T-helper 2 cell (primary cell): ENCODE data around the gene SORCS2.

ENCODE experiments used
- DNase-seq, 5 experiments: peaks; one replicate each; pipeline versions ENCODE4 v3.0.0 to v3.0.0-alpha.2; 2012 to 2022

Gene SORCS2

GRCh38 chr4:7518871-7519637, 326.7 kb downstream of the SORCS2 start:
- DNase-seq = no peak

GRCh38 chr4:7519638-7520376, 327.5 kb downstream of the SORCS2 start:
- no peak for DNase-seq

GRCh38 chr4:7521666-7522065, 329.3 kb downstream of the SORCS2 start:
- no peak for DNase-seq

DNA sequence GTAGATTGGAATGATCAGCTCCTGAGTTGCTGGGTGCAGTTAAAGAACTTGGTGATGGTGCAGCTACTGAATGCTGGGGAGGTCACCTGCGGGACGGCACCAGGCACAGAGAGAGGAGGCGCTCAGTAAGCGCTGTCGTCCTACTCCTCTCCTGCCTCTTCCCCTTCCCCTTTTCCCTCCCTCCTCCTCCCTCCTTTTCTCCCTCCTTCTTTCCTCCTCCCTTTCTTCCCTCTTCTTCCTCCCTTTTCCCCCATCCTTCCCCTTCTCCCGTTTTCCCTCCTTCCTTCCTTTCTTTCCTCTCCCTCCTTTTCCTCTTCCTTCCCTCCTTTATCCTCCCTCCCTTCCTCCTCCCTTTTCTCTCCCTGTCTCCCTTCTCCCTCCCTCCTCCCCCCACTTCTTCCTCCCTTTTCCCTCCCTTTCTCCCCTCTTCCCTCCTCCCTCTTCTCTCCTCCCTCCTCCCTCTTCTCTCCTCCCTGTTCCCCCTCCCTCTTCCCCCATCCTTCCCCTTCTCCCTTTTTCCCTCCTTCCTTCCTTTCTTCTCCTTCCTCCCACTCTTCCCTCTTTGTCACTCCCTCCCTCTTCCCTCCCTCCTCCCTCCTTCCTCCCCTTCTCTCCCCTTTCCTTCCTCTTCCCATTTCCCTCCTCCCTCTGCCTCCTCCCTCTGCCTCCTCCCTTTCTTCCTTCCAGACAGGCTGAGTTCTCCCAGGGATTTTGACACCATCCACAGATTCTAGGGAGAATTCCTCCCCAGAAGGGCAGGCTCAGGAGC, 330.3 kb downstream of the SORCS2 start:
- no peak for DNase-seq

GRCh38 chr4:7523526-7523925, 331.2 kb downstream of the SORCS2 start:
- DNase-seq = no peak

- peak in 1 of 5 experiments; percentile 9 for DNase-seq
These were observed 331.8 kb downstream of the SORCS2 start for GRCh38 chr4:7524064-7524682.

DNA sequence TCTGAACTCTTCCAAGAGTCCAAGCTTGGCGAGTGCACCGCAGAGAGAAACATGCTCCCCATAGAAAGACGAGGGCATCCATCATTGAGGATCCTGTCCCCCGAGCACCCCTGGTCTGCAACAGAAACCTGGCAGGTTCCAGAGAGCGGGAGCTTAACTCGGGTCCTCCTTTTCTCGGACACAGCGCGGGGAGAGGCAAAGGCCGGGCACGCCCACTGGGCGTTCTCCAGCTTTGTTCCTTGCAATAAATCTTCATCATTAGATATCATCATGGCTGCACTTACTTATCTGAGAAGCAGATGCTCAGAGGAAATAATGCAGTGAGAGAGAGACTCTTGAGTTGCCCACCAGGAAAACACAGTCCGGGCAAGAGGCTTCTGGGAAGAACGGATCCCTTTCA, 332.5 kb downstream of the SORCS2 start:
- DNase-seq = no peak

- DNase-seq = no peak
These were observed 334.2 kb downstream of the SORCS2 start for GRCh38 chr4:7526491-7526890.

DNA sequence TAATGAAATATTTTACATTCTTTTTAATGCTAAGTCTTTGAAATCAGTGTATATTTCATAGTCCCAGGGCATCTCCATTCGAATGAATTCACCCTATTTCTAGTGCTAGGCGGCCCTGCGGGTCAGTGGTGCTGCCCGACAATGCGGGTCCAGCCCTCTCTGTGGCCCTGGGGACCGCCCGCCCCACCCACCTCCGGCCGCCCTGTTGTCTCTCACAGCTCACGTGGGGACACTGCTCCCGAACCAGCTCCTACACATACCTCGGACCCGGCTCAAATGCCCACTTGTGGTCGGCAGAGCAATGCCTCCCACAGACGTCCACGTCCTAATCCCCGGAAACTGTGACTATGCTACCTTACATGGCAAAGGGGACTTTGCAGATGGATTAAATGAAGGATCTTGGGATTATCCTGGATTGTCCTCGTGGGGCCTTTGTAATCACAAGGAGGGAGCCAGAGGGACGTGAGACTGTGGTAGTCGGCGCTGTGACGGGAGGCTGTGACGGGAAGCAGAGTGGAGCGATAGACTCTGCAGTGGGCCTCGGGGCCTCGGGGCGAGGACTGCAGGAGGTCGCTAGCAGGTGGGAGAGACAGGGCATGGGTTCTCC, 334.7 kb downstream of the SORCS2 start:
- no peak for DNase-seq

GRCh38 chr4:7529368-7530080, 337.2 kb downstream of the SORCS2 start:
- DNase-seq = no peak

DNA sequence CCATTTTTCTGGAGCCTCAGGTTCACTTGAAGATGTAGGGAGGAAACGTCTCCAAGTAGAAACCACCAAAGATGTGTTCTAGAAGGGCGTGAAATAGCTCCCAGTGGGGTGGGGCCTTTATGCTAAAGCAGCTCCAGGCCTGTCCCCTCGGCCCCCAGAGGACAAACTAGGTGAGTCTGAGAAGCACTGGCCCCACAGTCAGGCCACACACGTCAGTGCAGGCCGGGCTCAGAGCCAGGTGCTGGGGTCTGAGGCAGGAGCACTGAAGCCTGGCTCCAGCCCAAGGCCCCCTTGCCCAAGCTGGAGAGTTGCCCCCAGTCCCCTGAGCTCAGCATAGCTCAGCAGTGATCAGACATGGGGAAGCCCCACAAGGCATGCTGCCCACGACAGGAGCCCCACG, 337.7 kb downstream of the SORCS2 start:
- no peak for DNase-seq

DNA sequence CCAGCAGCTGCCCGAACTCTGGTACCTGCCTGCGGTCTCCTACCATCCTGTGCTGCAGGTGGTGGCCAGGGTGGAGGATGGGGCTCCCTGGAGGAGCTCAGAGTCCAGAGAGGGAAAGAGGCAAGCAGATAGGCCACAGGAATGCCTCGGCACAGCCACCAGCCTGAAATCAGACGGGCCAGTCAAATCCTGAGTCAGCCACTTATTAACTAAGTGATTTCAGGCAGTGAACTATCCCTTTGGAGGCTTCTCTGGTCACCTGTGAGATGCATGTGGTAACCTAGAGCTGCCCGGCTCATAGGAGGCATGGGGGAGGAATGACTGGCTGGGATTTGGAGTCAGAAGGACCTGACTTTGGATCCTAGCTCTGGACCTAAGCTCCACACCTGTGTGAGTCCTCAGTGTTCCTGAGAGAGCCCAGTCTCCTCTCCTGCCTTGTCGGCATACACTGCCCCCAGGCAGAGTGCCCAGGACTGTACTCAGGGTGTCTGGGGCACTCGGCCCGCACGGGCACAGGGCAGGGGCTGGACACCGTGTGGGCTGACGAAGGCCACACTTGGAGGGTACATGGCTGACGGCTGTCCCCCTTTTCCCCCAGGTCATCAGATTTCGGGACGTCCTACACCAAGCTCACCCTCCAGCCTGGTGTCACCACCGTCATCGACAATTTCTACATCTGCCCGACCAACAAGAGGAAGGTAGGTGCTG, 338.7 kb downstream of the SORCS2 start:
- DNase-seq = no peak

DNA sequence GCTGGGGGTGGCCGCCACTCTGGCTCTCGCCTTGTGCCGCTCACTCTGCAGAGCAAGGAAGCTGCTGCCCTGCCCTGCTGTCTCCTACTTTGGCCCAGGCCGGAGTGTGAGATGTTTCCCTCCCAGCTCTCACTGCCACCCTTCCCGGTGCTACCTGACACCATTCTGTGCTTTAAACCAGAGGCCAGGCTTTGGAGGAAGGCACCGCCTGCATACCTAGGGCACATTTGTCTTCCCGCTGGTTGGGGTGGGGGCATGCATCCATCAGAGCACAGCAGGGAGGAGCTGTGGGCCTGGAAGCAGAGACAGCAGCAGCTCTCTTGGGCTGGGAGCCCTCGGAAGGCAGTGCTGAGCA, 339.3 kb downstream of the SORCS2 start:
- DNase-seq = no peak

- no peak for DNase-seq
These were observed 339.7 kb downstream of the SORCS2 start for GRCh38 chr4:7532043-7532442.

- no peak for DNase-seq
These were observed 340.9 kb downstream of the SORCS2 start for GRCh38 chr4:7533267-7533666.

- no peak for DNase-seq
These were observed 342.8 kb downstream of the SORCS2 start for GRCh38 chr4:7535094-7535493.

DNA sequence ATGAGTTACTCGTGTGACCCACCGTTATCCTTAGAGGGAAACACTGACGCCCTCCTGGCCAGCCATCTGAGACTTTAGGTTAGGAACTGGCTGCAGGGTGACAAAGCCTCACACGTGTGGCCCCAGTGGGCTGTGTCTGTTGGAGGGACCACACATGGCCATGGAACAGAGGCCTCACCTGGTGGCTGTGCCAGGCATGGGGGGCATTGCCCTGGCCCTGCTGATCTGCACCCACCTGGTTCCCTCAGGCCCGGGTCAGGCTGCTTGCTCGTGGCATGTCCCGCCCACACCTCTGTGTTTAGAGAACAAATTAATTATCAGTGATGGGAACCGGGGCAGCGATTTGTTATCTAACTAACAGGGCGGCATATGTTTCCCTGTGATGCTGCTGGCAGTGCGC, 343.3 kb downstream of the SORCS2 start:
- DNase-seq = no peak

DNA sequence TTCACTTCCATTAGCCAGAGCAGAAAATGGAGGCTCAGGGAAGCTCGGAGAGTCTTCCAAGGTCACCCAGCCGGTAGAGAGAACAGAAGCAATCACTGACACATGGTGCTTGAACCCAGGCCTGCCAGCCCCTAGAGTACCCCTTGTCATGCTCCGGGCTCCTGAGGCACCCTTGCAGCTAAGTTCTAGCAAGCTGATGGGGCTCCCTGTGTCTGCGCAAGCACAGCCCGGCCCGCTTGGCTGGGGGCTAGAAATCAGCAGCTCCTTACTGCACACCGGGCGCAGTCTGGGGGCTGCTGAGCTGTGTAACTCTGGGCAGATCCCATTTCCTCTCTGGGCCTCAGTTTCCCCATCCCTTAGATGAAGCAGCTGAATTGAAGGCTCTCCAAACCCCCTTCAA, 344.5 kb downstream of the SORCS2 start:
- no peak for DNase-seq

- no peak for DNase-seq
These were observed 345.6 kb downstream of the SORCS2 start for GRCh38 chr4:7537853-7538400.

GRCh38 chr4:7538518-7538917, 346.2 kb downstream of the SORCS2 start:
- no peak for DNase-seq

DNA sequence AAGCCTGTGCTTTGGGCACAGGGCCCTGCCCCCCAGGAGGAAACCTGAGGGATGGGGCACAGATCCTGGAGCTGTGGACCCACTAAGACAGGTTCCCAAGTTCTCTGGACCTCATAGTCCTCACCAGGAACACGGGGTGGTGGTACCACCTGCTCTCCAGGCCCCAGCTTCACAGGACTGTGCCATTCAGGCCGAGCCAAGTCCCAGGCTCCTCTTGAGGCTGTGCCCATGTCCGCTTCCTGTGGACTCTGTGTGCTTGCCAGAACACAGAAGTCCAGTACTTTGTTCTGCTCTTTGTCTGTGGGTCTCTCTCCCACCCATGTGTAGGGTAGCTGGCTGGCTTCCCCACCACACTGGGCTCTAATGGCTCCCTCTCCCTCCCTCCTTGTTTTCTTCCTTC, 346.8 kb downstream of the SORCS2 start:
- no peak for DNase-seq
